ENCODE data around the gene CDH22.

CDH22 gene

GRCh38 chr20:46158476-46158987, 149.8 kb downstream of the CDH22 start:
- DNase-seq = no peak

GRCh38 chr20:46157625-46158024, 150.7 kb downstream of the CDH22 start:
- DNase-seq = no peak

GRCh38 chr20:46157076-46157592, 151.2 kb downstream of the CDH22 start:
- DNase-seq = no peak

GRCh38 chr20:46156065-46156464, 152.2 kb downstream of the CDH22 start:
- no peak for DNase-seq

- no peak for DNase-seq
Observed at GRCh38 chr20:46154796-46155195, 153.5 kb downstream of the CDH22 start.

- no peak for DNase-seq
Observed at GRCh38 chr20:46154305-46154704, 154.0 kb downstream of the CDH22 start.

GRCh38 chr20:46152824-46153586, 155.3 kb downstream of the CDH22 start:
- DNase-seq = no peak

- DNase-seq = no peak
Observed at GRCh38 chr20:46151936-46152335, 156.4 kb downstream of the CDH22 start.

- DNase-seq = no peak
Observed at GRCh38 chr20:46150943-46151342, 157.4 kb downstream of the CDH22 start.

- no peak for DNase-seq
Observed at GRCh38 chr20:46148313-46149208, 159.7 kb downstream of the CDH22 start.

- DNase-seq = no peak
Observed at GRCh38 chr20:46145713-46146112, 162.6 kb downstream of the CDH22 start.

GRCh38 chr20:46144432-46145025, 163.8 kb downstream of the CDH22 start:
- DNase-seq = no peak

- no peak for DNase-seq
Observed at GRCh38 chr20:46142124-46142523, 166.2 kb downstream of the CDH22 start.

- no peak for DNase-seq
Observed at GRCh38 chr20:46139908-46140482, 168.3 kb downstream of the CDH22 start.

GRCh38 chr20:46139266-46139889, 168.9 kb downstream of the CDH22 start:
- no peak for DNase-seq

- no peak for DNase-seq
Observed at GRCh38 chr20:46137816-46138215, 170.5 kb downstream of the CDH22 start.

GRCh38 chr20:46135856-46136633, 172.3 kb downstream of the CDH22 start:
- DNase-seq = no peak

GRCh38 chr20:46134716-46135115, 173.6 kb downstream of the CDH22 start:
- DNase-seq = no peak

GRCh38 chr20:46133886-46134654, 174.2 kb downstream of the CDH22 start:
- no peak for DNase-seq

- DNase-seq = no peak
Observed at GRCh38 chr20:46132705-46133120, 175.6 kb downstream of the CDH22 start.

GRCh38 chr20:46131396-46131795, 176.9 kb downstream of the CDH22 start:
- no peak for DNase-seq

Measured in SHP77 treated with DMSO at 0.1 percent for 48 hours (cell line).